GDM1 (cell line): ENCODE data around the gene SH2D7.
A peak's percentile ranks its signal among the peaks of the same experiment; 100 is the strongest.

Source experiments
- DNase-seq: peaks from one replicate; lab custom pipeline; 2025; lab: John Stamatoyannopoulos, UW

SH2D7 gene

DNA sequence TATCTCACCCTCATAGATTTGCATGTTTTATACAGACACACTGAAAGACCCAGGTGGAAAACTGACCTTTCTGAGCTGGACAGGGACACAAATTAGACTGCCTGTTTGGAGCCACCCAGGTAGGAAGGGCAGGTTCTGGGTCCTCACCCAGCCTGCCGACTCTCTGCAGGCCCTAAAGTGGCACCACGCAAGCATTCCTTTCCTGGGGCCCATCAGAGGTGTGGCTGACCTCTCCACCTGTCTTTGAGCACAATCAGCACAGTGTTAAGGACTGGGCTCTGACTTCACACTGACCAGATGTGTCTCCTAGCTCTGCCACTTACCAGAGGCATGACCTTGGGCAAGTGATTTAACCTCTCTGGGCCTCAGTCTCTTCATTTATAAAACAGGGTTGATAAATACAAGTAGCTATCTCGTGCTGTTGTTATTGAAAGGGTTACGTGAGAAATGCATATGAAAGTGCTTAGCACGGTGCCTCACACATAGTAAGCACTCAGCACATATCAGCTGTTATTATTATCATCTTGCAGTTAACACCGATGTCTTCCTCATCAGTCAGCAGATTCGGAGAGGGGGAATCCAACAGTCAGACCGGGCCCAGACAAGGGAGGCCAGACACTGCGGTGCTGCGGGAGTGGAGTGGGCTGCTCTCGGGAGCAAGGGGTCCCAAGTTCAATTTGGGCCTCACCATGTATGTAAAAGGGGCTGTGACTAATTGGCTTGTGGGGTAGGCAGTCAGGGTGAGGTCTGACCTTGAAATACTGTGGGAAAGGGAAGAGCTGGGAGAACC is 12.9 kb upstream of the SH2D7 start:
- DNase-seq = no peak

DNA sequence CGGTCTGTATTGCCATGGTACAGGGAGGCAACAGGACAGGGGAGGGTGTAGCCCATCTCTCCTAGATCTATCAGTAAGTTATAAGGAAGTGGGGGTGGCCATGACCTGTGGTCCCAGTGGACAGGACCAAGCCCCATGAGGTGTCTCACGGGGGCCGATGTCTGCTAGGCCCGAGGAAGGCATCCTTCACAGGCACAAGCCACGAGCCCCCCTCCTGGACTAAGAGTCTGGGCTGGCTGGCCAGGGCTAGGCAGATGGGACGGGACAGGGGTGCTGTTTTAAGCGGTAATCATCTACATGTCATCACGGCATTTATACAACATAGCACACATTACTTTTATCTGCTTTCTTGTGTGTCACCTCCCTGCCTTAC is 12.3 kb upstream of the SH2D7 start:
- DNase-seq = no peak

DNA sequence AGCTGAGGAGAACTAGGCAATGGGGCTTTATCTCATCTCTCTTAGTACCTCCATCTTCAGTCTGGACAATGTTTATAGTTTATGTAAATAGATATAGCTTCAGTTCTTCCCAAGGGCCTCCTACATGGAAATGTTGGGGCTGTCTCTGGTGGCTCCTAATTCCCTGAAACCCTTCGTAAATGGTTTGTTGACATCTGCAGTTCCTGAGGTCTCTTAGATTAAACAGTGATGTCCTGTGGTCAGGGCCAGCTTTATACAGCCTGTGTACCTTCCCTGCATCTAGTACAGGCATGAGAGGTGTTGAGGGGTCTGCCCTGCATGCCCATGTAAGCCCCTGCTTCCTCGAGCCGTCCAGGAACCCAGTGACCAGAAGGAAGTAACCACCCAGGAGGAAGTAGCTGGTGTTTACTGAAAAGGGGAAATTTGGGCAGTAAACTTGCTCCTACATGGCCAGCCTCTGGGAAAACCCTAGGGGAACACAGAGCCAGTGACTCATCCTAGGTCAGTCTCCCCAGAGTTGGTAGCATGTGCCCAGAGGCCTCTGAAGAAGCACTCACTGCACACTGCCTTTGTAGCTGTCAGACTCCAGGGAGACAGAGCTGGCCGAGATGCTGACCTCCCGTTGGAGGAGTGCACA is 10.1 kb upstream of the SH2D7 start:
- no peak for DNase-seq

DNA sequence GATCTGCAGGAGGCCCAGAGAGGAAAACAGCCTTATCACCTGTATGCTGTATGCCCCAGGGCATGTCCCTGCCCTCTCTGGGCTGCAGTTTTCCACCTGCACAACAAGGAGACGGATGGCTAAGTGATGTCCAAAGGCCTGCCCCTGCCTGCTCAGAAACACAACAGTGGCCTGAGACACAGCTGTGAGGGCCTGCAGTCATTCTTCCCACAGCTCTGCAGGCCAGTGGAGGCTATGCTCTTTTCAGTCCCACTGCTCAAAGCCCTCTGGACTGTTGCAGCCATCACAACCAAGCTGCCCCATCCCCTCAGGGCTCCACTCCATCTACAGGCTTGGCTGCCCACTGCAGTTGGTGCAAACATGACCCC is 9.6 kb upstream of the SH2D7 start:
- DNase-seq = no peak

DNA sequence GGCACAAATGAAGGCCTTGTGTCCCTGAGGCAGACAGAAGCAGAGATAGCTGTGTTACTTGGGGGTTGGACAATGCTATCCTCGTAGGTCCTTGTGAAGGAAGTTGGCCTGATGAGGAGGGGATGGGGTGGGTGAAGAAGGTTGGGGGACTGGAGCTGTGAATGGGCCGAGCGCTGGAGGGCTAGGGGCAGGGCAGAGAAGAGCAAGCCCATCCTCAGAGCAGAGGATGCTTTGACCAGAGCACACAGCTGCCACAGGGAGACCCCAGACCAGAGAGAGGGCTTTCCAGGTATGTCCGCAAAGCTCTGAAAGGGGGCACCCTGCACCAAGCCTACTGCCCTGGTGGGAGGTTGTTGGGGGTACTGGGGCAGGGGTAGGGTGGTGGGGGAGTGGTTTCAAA is 9.2 kb upstream of the SH2D7 start:
- DNase-seq = no peak

DNA sequence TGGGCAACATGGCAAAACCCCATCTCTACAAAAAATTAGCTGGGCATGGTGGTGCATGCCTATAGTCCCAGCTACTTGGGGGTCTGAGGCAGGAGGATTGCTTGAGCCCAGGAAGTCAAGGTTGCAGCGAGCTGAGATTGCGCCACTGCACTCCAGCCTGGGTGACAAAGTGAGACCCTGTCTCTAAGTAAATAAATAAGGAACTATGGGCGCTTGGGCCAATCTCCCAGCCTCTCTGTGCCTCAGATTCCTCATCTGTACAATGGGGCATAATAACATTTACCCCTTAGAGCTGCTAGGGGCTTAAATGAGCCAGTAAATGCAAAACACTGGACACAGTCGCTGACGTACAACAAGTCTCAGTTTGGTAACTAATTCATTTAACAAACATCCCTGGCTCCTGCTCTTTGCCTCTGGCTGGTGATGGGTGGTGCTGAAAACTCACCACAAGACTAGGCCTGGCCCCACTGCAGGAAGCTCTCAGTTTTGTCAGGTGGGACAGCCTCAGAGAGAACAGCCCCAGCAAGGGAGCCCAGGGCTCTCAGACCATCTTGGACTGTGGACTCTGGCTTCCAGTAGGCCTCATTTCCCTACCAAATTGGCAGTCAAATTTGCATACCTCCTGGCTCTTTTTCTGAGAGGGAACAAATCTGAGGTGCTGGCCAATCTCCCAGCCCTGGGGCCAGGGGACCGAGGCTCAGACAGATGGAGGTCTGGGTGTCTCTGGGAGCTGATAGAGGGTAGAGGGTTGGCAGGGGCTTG is 8.5 kb upstream of the SH2D7 start:
- DNase-seq = no peak

DNA sequence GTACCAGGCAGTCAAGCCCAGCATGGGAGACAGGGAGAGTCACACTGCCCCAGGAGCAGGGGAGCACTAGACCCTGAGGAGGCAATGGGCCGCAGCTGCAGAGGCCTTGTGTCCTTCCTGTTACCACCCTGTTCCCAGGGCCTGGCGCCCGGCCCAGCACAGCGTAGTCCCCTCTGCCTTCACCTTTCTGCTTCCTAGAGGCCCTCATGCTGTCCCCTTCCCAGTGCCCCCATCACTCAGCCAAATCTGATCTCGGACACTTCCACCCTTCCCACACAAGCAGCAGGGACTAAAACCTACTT is 8.0 kb upstream of the SH2D7 start:
- DNase-seq = no peak

DNA sequence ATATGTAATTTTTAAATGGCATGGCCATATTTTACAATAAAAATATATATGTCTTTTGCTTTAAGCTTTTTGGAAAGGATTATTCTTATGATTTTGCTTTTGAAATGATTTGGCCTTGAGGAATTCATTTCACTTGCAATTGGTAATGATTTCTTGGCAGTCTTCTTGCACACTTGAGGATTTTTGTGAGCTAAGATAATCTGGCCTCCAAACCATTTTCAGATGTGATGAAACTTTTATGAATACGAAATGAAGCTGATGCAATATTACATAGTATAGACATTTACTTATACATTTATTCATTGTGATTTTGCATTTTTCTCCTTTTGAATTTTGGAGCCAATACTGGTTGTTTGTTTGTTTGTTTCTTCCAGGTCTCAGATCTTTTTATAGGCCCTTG is 6.4 kb upstream of the SH2D7 start:
- no peak for DNase-seq

DNA sequence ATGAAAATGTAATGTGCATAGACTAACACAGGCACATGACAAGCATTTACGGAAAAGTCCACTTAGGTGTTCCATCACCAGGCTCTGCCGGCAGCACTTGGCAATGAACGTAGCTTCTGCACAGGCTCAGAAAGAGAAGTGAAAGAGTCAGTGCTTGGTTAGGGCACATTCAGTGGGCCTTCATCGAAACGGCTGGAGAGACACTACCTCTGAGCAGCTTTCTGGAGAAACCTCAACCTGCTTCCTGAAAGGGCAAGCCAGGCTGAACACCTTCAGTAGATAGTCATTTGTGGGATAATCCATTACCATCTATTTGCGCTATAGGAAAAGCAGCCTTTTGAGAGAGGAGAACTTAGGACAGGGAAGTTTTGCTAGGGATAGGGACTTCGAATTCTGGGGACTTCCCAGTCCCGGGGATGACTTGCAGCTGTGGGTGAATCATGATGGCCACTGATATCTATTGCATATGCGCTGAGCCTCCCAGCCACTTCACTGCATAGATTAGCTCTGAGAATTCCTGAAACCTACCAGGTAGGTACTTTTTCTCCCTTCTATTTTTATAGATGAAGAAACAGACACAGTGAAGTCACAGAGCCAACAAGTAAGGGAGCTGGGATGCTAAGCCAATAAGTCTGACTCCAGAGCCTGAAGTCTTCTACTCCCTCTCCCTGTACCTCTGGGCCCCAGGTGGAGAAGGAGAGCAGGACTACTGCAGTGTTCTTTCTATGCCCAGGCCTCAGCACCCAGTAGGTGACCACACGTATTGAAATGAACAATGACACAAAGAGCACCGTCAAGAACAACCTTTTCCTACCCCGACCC is 4.2 kb upstream of the SH2D7 start:
- DNase-seq = no peak

DNA sequence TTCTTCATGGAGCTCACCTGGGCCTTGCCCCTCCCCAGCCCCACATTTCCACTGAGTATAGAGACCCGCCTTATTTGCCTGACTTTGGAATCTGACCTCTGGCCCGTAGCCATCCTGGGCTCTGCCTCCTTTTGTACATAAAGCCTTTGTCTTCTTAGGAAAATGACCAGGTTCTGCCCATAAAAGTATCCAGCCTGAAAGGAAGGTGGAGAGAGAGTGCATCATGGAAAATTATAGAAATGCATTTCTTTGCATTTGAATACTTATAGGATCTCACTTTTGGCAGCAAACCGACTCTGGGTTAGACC is 3.6 kb upstream of the SH2D7 start:
- DNase-seq = no peak

DNA sequence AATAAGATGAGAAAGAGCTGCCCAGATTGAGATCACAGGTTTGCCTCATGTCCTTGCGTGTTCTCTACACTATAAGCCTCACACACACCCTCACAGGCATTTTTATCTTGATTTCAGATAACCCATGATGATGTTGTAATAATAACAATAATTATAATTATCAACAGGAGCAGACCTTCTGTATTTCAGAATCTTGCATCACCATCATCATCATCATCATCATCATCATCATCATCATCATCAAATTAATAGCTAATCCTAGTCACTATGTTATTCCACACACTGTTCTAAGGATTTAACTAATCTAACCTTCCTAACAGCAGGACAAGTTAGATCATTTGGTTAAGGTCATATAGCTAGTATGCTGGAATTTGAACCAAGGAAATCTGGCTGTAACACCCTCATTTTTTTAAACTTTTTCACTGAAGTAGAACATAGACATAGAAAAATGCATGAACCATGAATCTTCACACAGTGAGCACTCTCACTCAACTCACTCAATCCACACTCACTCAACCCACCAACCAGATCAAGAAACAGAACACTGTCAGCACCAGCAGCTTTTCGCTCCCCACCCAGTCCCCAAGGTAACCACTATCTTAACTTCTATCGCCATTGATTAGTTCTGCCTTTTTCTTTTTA is 1.8 kb upstream of the SH2D7 start:
- DNase-seq = no peak

DNA sequence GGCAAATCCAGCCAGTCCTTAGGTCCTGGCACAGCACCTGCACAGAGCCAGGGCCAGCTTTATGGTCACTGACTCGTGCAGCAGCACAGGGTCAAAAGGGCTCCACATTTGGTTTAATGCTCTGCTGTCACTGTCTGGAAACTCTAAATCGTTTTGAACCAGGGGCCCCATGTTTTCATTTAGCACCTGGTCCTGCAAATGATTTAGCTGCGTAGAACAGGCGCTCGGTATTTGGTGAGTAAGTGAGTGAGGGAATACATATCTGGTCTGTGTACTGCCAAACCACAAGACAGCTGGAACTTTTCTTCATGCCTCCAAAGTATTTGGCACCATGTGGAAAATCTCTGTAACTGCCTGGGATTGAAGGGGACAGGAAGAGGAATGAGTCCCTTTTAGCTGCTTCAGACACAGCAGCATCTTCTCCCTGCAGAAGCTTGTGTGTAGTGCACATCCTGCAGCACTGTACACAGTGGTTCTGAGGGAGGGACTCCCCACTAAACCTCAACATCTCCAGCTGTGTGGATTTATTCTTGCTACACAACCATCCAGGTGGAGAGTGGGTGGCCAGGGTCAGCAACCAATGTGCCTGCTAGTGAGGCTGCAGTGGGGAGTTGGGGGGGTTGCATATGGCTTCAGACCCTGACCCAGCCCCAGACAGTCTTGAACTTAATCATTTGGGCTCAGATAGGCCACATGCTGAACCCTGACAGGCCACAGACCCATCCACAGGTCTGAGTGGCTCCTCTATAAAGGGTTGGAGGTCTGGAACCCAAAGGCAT is 1.1 kb downstream of the SH2D7 start:
- no peak for DNase-seq

DNA sequence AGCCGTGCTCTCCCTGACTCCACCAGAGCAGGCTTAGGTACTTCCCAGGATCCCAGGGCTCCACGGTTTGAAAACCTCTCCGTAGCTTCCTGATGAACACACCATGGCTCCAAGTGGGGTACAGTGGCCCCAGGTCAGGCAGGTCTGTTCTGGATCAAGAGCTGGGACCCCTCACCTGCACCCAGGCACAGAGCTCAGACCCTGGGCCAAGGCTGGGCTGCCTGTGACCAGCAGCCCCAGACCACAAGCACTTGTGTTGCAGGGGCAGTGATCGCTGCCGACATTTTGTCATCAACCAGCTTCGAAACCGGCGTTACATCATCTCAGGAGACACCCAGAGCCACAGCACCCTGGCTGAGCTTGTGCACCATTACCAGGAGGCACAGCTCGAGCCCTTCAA is 5.3 kb downstream of the SH2D7 start:
- no peak for DNase-seq

DNA sequence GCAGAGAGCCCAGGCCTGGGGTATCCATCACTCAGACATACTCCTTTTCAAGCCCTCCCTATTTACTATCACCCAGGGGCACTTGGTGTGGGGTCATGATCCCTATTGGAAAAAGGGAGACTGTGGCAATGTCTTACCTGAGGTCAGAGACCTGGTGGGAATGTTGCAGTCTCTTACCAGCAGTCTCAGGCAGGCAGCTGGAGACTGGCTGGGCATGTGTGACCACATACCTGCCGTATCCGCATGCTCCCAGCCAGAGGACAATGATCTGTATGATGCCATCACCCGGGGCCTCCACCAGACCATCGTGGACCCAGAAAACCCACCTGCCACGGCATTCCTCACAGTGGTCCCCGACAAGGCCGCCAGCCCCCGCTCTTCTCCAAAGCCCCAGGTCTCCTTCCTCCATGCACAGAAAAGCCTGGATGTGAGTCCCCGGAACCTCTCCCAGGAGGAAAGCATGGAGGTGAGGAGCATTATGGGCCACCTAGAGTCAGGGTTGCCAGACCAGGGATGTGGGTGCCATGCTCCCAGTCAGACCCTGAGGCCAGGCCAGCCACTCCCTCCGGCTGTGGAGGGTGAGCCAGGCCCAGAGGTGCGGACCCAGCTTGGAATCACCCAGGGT is 5.9 kb downstream of the SH2D7 start:
- DNase-seq = no peak

DNA sequence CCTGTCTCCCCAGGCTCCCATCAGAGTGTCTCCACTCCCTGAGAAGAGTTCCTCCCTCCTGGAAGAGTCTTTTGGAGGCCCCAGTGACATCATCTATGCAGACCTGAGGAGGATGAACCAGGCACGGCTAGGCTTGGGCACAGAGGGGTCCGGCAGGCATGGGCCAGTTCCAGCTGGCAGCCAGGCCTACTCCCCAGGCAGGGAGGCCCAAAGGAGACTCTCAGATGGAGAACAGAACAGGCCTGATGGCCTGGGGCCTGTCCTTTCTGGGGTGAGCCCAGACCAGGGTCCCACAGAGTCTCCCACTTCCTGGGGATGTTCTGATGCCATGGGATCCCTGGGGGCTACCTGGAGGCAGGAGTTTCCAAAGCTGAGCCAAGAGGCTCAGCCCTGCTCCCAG is 8.5 kb downstream of the SH2D7 start:
- no peak for DNase-seq

DNA sequence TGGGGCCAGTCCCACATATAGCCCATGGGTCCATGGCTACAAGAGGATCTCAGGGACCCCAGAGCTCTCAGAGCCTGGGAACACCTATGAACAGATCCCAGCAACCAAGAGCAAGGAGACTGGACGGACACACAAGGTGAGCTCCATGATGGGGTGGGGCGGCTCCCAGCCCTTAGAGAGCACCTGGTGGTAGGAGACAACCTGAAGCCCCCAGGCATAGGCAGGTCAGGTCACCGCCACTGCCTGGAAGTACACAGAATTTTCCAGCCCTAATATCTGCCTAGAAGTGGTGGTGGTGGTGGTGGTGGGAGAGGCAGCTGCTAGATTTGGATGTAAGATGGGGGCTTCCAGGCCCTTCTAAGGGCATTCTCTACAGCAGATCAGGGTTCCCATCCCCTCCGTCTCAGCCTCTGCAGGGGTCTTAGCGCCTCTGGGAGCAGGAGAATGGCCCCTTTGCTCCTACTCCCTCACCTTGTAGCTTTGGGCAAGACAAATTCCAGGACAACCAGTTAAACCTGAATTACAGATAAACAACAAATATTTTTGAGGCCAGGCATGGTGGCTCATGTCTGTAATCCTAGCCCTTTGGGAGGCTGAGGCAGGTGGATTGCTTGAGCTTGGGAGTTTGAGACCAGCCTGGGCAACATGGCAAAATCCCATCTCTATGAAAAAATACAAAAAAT is 9.2 kb downstream of the SH2D7 start:
- no peak for DNase-seq

DNA sequence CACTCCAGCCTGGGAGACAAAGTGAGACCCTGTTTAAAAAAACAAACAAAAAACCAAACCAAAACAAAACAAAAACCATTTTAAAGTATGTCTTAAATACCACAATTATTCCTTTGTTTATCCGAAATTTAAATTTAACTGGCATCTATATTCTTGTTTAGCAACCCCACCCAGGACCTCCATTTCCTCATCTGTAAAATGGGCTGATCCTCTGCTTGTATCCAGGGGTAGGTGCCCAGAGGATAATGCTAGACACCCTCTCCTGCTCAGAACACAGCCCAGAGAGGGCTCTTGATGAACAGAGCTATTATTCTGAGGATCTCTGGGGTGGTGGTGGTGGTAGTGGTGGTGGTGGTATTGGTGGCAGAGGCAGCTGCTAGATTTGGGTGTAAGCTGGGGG is 9.8 kb downstream of the SH2D7 start:
- no peak for DNase-seq

DNA sequence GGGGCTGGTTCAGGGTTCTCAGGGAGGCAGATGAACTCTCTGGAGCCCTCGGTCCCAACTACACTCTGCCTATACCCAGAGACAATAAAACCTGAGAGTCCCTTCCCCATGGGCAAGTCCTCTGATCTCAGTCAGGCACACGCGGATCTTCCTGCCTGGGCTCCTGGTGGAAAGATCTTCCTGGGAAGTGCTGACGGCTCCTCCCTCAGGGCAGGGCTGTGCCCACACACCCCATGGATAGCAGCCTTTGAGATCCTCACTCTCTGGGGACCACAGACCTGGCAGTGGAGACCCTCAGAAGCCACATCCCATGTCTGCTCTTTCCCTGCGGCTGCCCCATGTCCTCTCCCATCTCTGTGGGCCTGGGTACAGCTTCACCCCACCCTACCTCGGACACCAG is 10.4 kb downstream of the SH2D7 start:
- no peak for DNase-seq

DNA sequence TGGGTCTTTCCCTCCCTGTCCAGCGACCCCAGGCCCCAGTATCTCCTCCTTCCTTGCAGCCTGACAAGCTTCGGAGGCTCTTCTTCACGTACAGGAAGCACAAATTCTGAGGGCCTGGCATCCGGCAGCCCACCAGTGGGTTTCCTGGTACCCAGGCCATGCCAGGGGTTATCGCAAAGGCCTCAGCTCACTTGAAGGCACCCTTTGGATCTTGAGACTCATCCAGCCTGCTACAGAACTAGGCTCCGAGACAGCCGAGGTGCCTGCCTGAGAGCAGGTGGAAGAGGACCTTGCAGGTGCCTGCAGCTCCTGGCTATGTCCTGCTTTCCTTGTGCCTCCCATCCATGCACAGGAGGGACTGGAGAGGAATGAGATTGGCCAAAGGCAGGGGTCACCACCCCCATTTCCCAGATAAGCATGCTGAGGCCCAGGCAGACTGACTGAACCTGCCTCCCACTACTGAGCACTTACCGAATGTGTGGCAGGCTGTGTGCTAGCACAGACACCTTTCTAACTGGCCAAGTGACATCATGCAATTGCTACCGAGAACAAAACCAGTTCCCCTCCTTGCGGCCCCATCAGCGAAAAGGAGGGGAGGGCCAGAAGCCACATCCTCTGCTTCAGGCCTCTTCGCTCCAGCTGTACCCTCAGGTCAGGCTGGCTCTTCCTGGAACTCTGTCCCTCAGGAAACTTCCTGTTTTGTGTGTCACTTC is 11.2 kb downstream of the SH2D7 start:
- DNase-seq = peak; percentile 65

DNA sequence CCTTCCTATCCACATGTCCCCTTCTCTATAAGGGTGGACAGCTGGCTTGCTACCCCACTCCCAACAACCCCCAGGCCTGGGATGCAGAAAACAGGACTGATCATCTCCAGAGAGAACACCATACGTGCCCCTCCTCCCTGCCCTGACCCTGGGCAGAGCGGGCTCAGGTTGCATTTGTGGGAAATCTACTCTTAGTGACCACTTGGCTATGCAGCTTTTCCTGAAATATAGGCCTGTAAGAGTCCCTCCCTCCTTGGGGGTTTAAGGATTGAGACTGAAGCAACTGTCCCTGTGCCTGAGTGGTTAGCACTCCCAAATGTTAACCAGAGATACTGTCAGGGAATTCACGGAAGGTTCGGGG is 11.7 kb downstream of the SH2D7 start:
- no peak for DNase-seq
